Fibroblast of the aortic adventitia (primary cell): Measurements from ENCODE around the gene MLPH. TPM values are rescaled to one million over a fixed set of nuclear protein-coding genes. Genes with fewer than 3 reads are reported as not detected.

Experiments used
- DNase-seq: peaks from one replicate; pipeline ENCODE4 v3.0.0-alpha.2; 2010; ENCODE audit warnings: low read depth
- H3K4me3 ChIP-seq: 2 replicates; pipeline ENCODE4 v1.5.1; 2011; ENCODE audit warnings: low read depth, mild to moderate bottlenecking, control low read depth, low read length, moderate library complexity
- total RNA-seq: library from RNA; depleted of rRNA; stranded (reverse); fragments of >200 nt; gene quantifications from 2 replicates; pipeline ENCODE4 v1.2.3, GENCODE V29; 2012; ENCODE audit warnings: low replicate concordance
- TF ChIP-seq, protein P1 (sequence below): IDR thresholded peaks from 2 replicates; pipeline ENCODE4 v1.5.1; 2011; ENCODE audit warnings: mild to moderate bottlenecking, low read length, control low read depth, inconsistent platforms; ENCODE audit not compliant: insufficient read depth

MLPH gene
- total RNA-seq, 1 donor, result 5.2 TPM

DNA sequence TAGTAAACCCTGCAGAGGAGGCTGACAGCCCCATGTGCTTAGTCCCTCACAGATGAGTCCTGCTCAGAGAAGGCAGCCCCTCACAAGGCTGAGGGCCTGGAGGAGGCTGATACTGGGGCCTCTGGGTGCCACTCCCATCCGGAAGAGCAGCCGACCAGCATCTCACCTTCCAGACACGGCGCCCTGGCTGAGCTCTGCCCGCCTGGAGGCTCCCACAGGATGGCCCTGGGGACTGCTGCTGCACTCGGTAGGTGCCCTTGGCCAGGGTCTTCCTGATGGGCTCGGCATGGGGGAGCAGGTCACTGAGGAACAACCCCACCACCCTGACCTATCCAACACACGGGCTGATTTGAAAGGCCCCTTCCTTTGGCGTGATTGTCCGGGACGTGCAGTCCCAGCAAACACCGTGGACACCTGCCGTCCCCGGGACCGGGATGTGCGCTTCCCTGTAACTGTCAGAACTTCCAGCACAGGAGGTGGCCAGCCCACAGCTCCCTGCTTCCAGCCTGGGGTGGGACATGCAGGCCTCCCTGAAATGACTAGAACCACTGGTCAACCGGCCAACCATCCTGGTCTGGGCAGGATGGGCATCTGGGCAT is 38.6 kb downstream of the MLPH start:
- no peak for DNase-seq
- TF ChIP-seq, protein P1, sequence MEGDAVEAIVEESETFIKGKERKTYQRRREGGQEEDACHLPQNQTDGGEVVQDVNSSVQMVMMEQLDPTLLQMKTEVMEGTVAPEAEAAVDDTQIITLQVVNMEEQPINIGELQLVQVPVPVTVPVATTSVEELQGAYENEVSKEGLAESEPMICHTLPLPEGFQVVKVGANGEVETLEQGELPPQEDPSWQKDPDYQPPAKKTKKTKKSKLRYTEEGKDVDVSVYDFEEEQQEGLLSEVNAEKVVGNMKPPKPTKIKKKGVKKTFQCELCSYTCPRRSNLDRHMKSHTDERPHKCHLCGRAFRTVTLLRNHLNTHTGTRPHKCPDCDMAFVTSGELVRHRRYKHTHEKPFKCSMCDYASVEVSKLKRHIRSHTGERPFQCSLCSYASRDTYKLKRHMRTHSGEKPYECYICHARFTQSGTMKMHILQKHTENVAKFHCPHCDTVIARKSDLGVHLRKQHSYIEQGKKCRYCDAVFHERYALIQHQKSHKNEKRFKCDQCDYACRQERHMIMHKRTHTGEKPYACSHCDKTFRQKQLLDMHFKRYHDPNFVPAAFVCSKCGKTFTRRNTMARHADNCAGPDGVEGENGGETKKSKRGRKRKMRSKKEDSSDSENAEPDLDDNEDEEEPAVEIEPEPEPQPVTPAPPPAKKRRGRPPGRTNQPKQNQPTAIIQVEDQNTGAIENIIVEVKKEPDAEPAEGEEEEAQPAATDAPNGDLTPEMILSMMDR, result no peak

GRCh38 chr2:237527233-237527632 is 40.2 kb downstream of the MLPH start:
- H3K4me3 ChIP-seq, result no peak overlapping the region
- TF ChIP-seq, protein P1, result no peak
- no peak for DNase-seq

More for the DNA sequence above, 38.6 kb downstream of the MLPH start:
- no peak overlapping the region for H3K4me3 ChIP-seq

GRCh38 chr2:237527766-237528165 is 40.7 kb downstream of the MLPH start:
- TF ChIP-seq, protein P1, result no peak
- no peak for DNase-seq
- H3K4me3 ChIP-seq, result no peak overlapping the region

DNA sequence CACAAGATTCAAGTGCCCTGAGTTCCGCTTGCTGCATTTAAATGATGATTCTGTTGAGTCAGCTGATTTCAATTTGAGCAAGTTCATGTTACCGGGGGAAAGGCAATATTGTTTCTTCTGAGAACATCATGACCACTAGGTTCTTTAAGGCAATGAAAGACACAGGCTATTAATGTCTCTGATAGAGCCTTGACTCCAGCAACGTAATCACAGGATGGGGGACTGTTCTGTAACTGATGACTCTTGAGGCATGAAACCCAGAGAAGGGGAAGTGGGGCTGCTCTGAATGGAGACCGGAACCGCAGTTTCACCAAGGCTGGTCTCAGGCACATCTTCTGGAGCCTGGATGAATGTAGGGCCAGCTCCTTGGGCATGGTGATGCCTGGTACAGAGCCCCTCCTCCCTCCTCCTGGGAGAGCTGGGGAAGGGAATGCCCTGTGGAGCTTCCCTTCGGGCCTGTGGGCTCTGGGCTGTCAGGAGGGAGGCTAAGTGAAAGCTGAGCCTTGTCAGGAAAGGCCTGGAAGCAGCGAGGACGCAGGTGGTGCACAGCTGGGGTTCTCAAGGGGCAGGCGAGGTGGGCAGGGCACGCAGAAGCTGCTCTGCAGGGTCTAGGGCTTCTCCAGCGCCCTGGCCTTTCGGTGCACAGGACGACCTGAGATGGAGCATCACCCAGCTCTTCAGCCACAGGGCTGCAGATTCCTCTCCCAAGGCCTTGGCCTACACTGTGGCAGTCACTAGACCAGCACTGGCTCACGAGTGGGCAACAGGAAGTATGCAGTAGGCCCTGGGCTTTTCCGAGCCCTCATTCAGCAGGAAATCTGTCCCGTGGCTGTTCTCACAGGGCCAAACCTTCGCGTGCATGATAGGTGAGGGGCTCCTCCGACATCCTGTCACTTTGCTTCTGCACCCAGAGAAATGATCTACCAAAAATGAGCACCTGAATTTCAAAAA is 42.7 kb downstream of the MLPH start:
- no peak overlapping the region for H3K4me3 ChIP-seq
- no peak for DNase-seq
- TF ChIP-seq, protein P1, result no peak

DNA sequence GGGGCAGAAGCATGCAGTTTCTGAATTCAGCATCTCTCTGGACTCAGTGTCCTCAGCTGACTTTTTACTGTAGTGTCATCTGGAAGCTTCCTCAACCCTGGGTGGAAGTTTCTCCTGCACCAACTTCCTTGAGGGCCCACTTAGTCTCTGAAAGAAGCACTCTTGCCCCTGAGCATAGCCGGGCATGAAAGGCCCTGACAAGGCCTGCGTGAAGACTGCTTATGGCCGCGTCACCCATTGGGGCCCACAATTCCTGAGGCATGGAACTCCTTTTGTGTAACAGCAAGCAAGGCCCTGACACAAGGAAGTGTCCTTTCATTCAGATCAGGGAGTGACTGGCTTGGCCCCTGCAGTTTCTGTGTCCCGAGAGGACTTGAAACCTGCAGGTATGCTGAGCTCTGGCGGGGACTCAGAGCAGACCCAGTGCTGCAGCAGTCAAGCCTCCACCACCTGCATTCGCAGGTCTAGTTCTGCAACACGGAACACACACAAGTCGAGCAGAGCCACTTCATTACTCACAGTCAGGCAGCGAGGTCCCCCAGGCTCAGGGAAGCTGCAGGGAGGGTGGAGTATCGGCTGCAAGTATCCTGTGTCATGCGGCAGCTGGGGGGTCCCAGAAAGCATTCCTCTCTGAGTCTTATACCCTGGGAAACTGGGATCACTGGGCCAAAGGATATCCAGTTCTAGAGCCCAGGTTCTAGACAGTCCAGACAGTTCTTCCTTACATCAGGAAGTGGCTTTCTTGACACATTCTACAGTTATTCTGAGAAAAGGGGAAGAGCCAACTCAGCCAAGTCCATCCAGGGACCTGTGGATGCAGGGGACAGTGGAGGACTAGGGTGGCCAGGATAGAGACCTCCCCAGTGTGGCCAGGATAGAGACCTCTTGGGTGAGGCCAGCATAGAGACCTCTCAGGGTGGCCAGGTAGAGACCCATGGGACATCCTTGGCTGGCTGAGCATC is 43.7 kb downstream of the MLPH start:
- H3K4me3 ChIP-seq, result no peak overlapping the region
- TF ChIP-seq, protein P1, result no peak
- no peak for DNase-seq

DNA sequence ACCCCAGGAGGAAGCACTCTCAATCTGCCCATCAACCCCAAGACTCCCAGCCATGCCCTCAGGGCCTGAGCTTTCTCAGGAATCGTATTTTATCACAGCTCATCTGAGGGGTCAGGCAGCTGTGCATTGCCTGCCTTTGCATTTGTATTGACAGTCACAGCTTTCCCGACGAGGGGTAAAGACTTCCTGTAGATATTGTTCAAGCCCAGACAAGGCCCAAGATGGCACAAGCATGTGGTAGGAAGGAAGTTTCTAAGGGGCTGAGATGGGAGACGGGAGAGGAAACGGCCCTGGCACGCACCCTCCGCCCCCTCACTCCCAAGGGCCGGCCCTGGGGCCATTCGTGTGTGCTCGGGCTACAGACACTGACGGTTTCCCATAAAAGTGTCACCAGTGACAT is 45.1 kb downstream of the MLPH start:
- TF ChIP-seq, protein P1, result no peak
- DNase-seq, result no peak
- H3K4me3 ChIP-seq, result no peak overlapping the region
